LNCAP (cell line): ENCODE results near the gene BCR.

Source experiments
- CTCF ChIP-seq: fragments of 450-650 bp; IDR thresholded peaks from 2 replicates; pipeline ENCODE4 v1.5.1; 2017; ENCODE audit warnings: mild to moderate bottlenecking

BCR gene

GRCh38 chr22:23228503-23228902 lies 48.2 kb downstream of the BCR start:
- TF ChIP-seq CTCF, result no peak

- no peak for TF ChIP-seq CTCF
These were observed 49.3 kb downstream of the BCR start for GRCh38 chr22:23229646-23230045.

DNA sequence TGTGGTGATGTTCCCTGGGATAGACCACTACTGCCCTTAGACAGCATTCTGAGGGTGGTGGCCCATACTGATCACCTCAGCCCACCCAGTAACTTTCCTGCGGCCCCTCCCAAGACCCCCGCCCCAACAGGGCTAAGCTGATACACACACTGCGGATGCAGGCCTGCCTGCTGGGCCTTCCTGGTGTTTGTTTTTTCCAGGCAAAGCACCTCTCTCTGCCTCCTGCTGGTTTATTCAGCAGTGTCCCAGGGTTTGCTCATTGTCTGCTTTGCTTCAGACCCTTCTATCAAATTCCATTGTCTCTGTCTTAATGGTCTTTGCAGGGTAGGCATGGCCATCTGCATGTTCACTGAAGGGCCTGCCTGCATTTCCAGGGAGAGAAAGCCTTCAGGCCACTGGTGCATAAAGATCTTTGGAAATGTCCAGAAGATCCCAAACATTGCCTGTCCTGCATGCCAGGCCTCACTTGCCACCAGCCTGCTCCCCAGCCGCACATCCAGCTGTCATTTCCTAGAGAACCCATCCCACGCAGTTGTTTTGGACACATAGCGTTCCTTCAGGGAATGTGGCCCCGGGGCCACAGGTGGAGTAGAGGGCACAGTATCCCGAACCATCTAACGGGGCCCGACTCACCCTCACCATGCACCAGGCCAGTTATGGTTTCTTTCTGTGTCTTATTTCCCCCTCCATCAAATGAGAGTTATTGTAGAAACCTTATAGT lies 50.2 kb downstream of the BCR start:
- TF ChIP-seq CTCF, result no peak

GRCh38 chr22:23231471-23232093 lies 51.3 kb downstream of the BCR start:
- TF ChIP-seq CTCF, result no peak

DNA sequence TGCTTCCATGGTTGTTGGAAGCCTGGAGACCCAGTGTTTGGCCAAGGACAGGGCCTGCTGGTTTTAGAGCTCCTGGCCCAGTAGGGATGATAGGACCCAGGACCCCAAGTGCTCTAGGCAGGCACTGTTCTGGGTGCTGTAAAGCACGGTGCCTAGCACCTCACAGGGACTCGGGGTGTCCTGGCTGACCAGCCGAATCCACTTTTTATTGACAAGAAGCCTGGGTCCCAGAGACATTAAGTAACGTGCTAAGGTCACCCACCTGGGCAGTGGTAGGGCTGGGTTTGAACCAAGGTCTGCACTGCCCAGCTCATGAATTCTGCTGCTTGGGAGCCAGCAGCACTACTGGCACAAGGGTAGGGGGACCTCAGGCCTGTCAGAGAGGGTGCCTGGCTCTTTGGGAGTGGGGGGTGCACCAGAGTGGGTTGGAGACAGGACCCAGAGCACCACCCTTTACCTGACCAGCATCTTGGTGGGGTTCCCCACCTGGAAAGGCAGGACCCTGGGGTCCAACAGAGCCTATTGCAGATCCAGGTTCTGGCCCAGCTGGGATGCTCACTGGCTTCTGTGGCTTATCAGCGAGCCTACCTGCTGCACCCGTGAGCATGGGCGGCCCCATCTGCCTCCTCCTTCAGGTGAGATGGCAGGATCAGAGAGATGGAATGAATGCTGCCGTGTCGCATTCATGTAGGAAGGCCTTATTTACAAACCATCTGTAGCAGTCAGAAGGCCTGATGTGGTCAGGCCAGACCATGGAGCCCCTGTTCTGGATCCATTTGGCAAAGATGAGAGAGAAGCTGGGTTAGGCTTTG lies 52.0 kb downstream of the BCR start:
- no peak for TF ChIP-seq CTCF

GRCh38 chr22:23233084-23233531 lies 52.8 kb downstream of the BCR start:
- no peak for TF ChIP-seq CTCF

DNA sequence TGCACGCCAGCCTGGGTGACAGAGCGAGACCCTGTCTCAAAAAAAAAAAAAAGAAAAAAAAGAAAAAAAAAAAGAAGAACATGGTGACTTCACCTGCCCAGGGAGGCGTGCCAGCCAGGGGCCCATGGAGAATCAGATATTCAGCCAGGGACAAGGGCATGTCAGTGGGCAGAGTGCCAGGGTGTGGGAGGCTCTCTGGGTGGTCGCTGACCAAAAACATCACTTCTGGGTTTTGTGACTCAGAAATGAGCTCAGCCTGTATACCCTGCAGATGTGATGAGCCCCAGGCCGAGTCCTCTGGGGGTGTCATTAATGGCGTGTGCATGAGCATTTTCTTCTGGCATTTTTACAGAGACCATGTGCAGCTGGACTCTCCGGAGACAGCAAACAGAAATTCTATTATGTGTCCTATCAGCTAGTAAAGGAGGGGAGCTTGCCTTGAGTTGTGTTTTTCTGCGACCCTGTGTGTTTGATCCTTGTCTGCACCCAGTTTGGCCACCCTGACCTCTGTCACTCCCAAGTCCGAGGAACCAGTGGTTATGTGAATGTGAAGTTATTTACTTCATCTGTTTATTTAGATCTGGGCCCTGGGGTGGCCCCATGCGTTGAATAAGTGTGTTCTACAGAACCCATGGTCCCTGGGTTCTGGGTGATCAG lies 53.6 kb downstream of the BCR start:
- no peak for TF ChIP-seq CTCF
